Right kidney (tissue), 1 donor: ENCODE data around the gene AIG1.
"Not testable (repeated sequence)": the region's sequence is repeated elsewhere in the genome, so short reads cannot be mapped to it uniquely, and the experiment has no call there.

Experiments
- DNase-seq: peaks from one replicate; pipeline ENCODE4 v3.0.0-alpha.2; 2016

AIG1 gene

DNA sequence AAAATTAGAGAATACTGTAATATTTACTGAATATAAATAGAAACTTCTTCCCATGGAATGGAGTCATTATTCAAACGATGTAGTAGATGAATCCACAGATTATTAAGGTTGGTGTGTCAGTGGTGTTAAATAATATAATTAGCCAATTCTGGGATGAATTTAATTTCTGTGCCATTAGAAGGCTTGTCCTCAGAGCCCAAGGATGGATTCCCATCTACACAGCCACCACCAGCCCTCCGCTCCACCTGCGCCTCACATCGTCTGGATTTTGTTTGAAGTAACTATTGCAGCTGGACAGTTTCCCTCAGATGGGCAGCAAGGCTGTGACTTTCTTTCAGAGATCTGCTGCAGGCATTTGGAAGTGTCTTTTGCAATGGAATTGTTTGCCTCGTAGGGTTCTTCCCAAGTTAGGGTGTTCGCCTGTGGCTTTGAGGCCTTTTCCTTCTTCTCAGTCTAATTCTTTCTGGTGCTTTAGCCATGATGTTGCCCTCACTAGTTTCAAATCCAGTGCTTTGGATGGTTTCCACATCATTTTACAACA lies 104.7 kb downstream of the AIG1 start:
- no peak for DNase-seq

DNA sequence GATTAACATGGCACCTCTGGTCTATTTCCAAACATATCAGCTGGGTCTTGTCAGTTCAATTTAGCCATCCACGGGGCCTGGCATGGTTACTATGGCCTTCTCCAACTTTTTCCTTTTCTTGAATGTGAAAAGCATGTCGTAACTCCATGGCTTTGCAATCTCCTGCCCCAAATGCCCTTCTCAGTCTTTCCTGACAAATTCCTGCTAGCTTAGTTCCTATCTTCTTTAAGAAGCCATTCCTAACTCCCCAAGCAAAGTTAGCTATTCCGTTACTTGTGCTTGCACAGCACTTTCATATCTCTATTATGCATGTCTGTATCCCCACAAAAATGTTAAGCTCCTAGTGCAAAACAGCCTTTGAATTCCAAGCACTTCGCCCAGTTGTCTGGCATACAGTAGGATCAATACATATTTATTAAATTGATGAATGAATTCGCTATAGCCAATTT lies 105.6 kb downstream of the AIG1 start:
- no peak for DNase-seq

DNA sequence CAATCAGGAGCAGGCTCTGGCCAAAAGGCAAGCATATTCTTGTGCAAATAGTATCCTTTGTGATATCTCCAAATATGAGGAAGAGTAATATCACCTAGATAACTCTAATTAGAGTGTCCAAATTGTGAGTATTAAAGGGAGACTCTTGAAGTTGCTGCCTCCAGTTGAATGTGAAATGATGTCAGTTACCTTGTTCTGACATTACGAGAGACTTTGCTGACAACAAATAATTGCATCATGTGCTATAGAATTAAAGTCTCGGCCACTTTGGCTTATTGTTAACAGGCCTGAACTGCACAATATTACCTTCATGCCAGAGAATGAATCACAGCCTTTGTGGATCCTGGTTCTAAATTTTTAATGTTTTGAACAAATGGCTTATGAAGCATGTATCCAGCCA lies 106.5 kb downstream of the AIG1 start:
- DNase-seq = no peak

DNA sequence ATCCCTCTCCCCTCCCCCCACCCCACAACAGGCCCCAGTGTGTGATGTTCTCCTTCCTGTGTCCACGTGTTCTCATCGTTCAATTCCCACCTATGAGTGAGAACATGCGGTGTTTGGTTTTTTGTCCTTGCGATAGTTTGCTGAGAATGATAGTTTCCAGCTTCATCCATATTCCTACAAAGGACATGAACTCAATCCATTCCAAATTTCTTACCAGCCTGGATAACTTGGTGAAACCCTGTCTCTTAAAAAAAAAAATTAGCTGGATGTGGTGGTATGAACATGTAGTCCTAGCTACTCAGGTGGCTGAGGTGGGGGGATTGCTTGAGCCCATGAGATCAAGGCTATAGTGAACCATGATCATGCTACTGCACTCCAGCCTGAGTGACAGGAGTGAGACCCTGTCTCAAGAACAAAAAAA lies 107.7 kb downstream of the AIG1 start:
- not testable (repeated sequence) for DNase-seq

DNA sequence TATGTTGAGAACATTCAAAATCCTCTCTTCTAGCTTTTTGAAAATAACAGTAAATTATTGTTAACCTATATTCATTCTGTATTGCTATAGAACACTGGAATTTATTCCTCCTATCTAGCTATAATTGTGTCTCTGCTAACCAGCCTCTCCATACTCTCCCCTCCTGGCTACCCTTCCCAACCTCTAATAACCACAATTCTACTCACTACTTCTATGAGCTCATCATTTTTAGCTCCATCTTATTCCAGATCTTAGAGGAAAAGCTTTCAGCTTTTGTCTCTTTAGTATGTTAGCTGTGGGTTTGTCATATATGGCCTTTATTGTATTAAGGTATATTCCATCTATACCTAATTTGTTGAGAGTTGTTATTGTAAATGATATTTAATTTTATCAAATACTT lies 108.8 kb downstream of the AIG1 start:
- DNase-seq = no peak

DNA sequence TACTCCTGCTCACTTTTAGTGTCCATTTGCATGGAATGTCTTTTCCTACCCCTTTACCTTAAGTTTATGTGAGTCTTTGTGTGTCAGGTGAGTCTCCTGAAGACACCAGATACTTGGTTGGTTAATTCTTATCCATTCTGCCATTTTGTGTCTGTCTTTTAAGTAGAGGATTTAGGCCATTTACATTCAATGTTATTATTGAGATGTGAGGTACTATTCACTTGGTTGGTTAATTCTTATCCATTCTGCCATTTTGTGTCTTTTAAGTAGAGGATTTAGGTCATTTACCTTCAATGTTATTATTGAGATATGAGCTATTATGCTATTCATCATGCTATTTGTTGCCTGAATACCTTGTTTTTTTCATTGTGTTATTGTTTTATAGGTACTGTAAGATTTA lies 113.8 kb downstream of the AIG1 start:
- no peak for DNase-seq

DNA sequence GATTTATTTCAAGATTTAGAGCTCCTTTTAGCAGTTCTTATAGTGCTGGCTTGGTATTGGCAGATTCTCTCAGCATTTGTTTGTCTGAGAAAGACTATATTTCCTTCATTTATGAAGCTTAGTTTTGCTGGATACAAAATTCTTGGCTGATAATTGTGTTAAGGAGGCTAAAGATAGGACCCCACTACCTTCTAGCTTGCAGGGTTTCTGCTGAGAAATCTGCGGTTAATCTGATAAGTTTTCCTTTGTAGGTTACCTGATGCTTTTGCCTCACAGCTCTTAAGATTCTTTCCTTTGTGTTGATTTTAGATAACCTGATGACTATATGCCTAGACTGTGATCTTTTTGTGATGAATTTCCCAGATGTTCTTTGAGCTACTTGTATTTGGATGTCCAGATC lies 114.3 kb downstream of the AIG1 start:
- no peak for DNase-seq

DNA sequence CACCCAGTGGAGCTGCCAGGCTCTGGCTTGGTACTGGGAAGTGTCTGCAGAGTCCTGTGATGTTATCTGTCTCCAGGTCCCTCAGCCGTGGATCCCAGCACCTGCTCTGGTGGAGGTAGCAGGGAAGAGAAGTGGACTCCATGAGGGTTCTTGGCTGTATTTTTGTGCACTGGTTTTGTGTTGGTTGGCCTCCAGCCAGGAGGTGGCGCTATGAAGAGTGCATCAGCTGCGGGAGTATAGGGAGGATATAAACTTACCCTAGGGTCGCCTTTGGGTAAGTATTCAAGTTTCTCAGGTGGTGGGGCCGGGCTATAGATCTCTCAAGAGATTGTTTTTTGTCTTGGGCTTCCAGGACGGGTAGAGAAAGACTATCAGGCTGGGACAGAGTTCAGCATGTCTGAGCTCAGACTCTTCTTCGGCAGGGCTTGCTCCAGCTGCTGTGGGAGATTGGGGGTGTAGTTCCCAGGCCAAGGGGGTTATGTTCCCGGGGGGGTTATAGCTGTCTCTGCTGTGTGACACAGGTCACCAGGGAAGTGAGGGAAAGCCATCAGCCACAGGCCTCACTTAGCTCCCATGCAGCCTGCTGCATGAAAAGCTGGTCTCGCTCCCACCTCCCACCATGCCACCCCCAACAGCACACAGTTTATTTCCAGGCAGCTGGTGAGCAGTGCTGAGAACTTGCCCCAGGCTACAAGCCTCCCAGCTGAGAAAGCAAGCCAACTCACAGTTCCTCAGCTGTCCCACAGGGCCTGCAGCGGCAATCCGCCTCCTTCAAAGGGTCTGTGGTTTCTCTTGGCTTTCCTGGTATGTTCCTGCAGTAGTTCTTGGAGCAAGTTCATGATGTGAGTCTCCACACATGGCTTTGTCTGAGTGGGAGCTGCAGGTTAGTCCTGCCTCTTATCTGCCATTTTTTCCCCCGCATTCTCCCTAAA lies 115.7 kb downstream of the AIG1 start:
- DNase-seq = no peak

DNA sequence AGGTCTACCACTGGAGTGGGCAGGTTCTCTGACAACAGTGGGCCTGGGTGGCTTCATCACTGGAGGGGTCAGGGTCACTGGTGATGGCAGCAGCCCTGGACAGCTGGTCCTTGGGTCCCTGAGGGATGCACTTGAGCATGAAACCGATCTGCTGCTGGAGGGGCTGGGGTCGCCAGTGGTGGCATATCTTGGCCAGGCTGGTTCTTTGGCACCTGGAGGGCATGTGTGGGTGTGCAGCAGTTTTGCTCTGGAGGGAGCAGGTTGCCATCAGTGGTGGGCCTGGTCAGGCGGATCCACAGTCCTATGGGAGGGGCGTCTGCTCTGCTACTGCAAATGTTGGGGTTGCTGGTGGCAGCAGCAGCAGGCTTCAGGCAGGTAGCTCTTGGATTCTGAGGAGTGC lies 117.0 kb downstream of the AIG1 start:
- no peak for DNase-seq

DNA sequence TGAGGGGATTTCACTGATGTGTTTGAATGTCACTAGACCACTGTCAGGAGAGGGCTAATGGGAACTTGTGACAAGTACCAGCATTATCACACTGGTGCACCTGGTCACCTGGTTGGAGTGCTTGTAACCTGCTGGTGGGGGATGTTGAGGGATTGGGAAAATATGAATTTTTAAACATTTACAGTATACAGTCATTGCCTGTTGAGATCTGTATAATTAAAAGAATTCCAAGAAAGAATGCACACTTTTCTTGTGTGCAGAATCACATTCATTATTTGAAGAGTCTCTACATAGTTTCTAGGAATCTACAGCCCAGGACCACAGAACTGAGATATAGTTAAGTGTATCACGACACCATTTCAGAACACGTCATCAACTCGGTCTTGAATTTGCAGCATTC lies 118.4 kb downstream of the AIG1 start:
- no peak for DNase-seq

DNA sequence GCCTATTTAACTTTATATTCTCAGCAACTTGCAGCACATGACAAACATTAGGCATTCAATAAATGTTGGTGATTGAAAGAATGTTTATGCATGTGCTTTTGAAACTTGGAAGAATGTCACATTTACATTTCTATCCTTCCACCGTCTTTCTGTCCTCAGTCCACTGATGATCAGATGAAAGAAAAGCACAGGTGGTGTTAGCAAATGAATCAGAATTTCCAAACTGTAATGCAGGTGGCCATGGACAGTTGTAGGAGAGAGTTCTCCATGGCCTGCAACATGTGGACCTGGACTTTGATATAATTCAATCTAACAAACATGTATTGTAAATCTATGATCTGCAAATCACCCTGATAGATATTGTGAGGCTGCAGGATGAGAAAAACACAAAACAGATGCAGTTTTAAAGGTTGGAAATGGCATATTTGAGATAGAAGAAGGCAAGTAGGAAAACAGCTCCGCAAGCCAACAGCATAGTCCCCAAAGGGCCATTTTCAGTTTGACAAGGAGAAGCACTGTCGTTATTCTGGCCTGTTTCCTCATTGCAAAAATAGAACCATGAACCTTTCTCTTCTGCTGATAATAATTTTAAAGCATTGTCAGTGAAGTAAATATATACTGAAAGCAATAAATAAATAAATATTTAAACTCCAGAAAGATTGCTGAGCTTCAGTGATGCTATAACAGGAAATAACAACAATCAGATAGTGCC lies 119.4 kb downstream of the AIG1 start:
- DNase-seq = no peak

DNA sequence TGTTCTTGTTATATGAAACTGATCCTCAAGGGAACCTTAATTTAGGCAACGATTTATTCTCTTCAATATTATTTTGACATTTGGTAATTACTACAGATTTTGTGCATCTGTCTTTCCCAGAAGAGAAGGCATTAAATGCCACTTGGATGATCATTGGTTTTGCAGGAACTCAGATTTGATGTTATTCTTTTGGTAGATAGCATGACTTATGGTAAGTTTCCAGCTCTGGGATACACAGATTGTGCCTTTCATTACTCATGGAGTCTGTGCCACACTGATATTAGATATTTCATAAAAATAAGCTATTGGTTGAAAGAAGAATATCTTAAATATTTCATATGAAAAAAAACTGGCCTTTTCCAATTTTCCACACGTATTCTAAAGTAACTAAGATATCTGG lies 120.1 kb downstream of the AIG1 start:
- no peak for DNase-seq

DNA sequence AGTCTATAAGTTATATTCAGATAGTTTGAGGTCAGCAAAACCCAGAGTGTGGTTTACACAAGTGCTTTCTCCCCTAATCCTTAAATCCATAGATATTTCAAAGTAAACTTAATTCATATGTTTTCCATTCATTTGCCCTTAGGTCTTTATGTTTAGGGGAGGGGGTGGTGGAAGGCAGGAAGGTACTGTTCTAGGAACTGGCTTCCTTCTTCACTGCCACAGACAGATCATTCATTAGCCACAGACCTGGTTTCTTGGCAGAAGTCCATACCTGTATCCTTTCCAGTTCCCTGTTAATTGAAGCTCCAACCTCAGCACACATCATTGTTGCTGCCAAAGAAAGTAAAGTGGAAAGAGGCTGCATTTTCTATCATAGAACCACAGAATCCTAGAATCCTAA lies 123.0 kb downstream of the AIG1 start:
- DNase-seq = no peak

DNA sequence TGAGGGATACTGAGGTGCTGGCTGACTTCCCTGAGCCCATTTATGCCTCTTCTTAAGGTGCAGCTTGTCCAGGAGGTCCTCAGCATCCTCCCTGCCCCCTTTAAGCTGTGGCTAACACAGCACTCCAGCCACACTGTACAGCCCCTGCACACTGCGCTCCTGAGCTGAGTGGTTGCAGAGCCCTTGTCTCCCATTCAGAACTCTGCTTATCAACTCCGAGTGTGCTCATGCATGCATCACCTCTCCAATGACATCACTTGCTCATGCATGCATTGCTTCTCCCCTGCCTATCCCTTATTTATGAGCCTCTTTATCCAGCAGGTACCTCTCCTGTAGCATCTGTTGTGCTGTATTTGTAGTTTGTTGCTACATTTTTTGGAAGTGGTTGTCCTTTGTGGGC lies 124.6 kb downstream of the AIG1 start:
- DNase-seq = no peak

DNA sequence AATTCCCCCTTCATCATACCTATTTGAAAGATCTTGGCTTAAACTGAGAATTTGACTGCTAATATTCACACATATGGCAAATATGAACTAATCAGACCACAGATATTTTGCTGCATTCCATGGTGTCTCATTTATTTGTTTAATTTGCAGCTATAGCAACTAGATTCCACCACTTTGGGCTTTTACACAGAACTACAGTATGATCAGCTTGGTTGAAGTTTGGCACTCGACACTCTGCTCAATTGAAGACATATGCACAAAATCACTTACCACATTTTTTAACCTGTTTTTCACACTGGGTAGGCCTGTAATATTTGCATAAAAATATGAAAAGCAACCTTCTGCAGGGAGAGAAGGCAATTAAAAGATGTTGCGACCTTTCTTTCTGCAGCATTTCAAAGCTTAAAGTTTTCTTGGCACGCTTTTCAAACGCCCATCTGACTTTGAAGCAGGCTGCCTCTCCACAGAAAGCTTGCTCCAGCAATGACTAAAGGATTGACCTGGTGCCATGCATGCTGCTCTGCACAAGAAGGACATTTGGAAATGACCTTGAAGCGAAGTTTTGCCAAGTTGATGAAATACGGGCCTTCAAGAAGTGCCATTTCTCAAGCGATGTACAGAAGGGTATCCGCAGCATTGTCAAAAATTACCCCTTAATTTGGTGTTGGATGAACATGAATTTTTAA lies 126.7 kb downstream of the AIG1 start:
- DNase-seq = no peak

DNA sequence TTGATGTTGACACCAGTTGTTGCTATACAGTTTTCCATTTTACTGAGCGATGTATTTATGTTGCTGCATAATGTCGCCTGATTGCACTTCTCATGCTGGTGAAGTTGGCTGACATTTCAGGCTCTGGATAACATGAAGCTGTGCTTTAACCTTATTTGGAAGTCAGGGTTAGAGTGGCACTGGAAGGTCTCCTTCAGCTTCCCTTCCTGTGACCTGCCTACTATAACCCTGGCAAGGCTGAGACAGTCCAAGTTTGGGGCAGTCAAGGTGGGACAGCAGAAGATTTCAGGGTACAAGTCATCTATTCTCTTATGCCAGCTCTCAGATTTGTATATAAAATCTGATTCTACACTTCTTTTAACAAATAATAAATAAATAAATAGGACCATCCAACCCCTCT lies 127.6 kb downstream of the AIG1 start:
- no peak for DNase-seq

DNA sequence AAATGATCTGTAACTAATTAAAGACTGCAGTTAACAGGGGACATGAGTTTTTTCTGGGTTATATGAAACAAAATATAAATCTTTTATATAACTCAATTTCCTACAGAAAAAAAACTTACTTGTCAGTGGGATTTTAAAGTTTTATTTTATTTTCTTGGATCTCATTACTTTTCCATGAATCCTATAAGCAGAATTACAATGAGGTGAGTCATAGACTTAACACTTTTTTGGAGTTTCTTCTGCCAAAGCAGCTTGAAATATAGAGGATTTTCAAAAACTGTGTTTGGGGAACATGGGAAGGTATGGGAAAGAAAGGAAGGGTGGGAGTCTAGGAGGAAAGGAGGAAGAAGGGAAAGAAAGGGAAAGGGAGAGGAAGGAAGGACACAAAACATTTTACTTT lies 130.7 kb downstream of the AIG1 start:
- DNase-seq = no peak

DNA sequence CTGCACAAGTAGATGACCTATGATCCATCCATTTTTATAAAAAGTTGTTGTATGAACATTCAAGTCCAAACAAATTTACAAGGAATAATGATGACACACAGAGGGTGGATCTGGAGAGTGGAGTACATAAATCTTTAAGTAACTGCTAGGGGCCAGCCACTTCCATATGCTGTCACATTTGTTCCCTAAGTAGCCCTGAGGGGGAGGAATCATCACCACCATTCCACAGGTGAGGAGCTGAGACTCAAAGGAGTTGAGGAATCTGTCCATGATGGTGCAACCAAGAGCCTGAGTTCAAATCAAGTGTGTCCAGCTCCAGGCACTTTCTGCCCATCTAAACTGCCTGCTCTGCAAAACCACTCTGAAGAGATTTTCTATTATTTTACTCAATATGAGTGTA lies 132.1 kb downstream of the AIG1 start:
- DNase-seq = no peak

DNA sequence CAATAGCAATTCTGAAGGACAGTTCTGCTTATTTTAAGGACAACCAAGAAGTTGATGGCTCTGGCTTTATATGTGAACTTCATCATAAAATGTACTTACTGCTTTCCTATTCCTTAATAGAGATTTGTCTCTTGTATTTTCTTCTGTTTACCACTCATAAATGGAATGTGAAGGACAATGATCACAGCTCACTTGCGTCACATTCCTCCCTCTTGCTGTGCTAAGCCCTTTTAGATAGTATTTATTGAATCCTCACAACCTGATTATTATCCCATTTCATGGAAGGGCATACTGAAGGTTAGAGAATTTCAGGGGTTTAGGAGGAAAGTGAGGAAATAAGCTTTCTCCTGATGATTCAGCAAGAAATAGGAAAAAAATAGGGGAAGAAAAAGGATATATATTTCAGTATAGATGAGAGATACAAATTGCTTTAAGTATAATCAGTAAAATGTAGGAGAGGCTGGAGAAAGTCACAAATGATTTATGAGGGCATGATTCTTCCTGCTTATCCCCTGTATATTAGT lies 132.9 kb downstream of the AIG1 start:
- no peak for DNase-seq

DNA sequence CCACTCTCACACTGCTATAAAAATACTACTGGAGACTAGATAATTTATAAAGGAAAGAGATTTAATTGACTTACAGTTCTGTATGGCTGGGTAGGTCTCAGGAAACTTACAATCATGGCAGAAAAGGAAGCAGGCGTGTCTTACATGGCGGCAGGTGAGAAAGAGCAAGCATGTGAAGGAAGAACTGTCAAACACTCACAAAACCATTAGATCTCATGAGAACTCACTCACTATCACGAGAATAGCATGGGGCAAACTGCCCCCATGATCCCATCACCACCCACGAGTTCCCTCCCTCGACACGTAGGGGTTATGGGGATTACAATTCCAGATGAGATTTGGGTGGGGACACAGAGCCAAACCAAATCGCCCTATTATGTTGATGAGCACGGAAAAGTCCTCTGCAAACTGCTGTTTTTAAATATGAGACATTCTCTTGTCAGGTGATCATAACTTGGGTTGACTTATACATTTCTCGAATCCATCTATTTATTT lies 133.5 kb downstream of the AIG1 start:
- DNase-seq = no peak

DNA sequence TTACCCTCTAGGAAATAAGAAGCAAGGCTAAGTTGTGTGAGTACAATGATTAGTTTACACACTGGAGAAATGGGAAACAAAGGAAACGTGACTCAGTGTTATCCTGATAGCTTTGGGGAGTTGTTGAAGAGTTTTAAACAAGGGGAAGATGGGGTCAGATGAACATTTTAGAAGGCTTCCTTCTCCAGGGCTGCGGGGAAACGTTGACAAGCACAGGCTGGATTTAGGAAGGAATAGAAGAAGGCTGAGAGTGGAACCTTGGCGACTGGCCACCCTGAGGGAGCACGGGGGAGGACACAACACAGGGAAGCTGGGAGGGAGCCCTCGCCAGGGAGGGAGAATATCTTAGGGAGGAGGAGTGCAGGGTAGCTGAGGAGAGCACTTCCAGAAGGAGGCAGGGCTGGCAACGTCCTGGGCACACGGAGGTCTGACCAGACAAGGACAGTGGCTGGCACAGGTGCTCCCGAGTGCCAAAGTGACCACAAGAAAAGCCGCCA lies 134.7 kb downstream of the AIG1 start:
- no peak for DNase-seq

DNA sequence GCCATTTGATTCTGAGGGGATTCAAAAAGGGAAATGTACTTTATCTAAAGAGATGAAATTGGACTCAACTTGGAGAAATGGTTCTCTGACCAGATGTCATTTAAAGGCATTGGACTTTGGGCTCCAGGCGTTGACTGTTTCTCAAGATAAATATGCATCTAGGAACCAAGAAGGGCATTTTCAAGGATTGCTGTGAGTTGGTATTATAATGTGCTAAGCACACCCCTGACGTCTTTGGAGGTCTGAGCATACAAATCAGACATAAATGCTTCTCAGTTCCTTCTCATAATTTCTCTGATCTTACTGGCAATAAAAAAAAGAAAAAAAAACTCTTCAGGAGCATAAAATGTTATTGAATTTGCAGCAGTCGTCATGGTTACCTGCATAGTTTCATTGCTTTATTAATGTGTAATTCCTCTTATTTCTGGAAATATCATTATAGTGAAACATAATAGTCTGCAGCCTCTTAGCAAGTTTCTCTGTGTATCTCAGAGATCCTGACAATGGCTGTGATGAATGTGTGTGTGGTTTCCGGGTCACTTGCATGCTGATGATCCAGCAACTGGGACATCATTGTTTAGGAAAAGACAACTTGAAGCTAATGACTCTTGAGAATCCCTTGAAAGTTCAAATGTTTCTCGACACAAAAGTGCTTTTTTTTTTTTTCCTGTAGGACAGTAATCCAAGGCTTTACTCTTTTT lies 136.0 kb downstream of the AIG1 start:
- DNase-seq = no peak
